Left lung (tissue), 10 donors: ENCODE results near the gene CSRP1. TPM values are rescaled to one million over a fixed set of nuclear protein-coding genes. Genes with fewer than 3 reads are reported as not detected.

Experiments
- ATAC-seq: fragments of 200-7000 bp; cut with Tn5 transposase; one replicate; pipeline ENCODE4 v1.9.1; 2020; ENCODE audit warnings: moderate library complexity
- DNase-seq, 4 donors: peaks; one replicate each; pipeline ENCODE4 v3.0.0-alpha.2; 2013 to 2020
- H3K27ac ChIP-seq, 2 donors: fragments of 200-600 bp; sonication (generic) in 1 of 2; one replicate each; pipeline versions ENCODE4 v1.5.0 to v1.8.0; 2020 to 2021
- H3K27me3 ChIP-seq, 2 donors: fragments of 200-600 bp; sonication (generic) in 1 of 2; one replicate each; pipeline versions ENCODE4 v1.5.0 to v1.8.0; 2020 to 2021
- H3K36me3 ChIP-seq, 2 donors: fragments of 200-600 bp; sonication (generic) in 1 of 2; one replicate each; pipeline versions ENCODE4 v1.5.0 to v1.8.0; 2020 to 2021
- H3K4me1 ChIP-seq, 2 donors: fragments of 200-600 bp; one replicate each; pipeline ENCODE4 v1.8.0; 2021
- H3K4me3 ChIP-seq, 2 donors: fragments of 200-600 bp; sonication (generic) in 1 of 2; one replicate each; pipeline versions ENCODE4 v1.5.0 to v1.8.0; 2020 to 2021; ENCODE audit warnings: mild to moderate bottlenecking in 1 of 2
- H3K9me3 ChIP-seq, 2 donors: fragments of 200-600 bp; sonication (generic) in 1 of 2; one replicate each; pipeline versions ENCODE4 v1.5.0 to v1.8.0; 2020 to 2021
- intact Hi-C, 2 donors: fragments of 100-400 bp; cut with DNase I; formaldehyde crosslinking; loops; one replicate each; pipeline versions ENCODE4 v1.11.2 to v1.14.2; 2022
- polyA plus RNA-seq, 6 donors: library from polyadenylated mRNA; unstranded; fragments of 120-200 nt; gene quantifications; one replicate each; pipeline ENCODE4 v1.2.1, GENCODE V29; 2013; ENCODE audit not compliant: insufficient read length in 6 of 6
- total RNA-seq, 2 donors: library from RNA; stranded (reverse); fragmentation: NEBNext Ultra II Directional; extraction: Animal tissue kit (Norgen Biotek cat#: 25700); gene quantifications; one replicate each; pipeline ENCODE4 v1.2.1, GENCODE V29; 2021
- TF ChIP-seq, protein P1 (sequence below), 2 donors: fragments of 200-600 bp; sonication (generic) in 1 of 2; IDR thresholded peaks; one replicate each; pipeline versions ENCODE4 v1.5.0 to v1.8.0; 2021; ENCODE audit warnings: antibody characterized with exemption in 2 of 2
- donor health status: DM: no; HTN: yes; CAD: no.
- donor health status: DM: no; HTN: no; CAD: no.

Gene CSRP1
- total and polyA plus RNA-seq, 8 donors = 215 to 360 (median 254) TPM

DNA sequence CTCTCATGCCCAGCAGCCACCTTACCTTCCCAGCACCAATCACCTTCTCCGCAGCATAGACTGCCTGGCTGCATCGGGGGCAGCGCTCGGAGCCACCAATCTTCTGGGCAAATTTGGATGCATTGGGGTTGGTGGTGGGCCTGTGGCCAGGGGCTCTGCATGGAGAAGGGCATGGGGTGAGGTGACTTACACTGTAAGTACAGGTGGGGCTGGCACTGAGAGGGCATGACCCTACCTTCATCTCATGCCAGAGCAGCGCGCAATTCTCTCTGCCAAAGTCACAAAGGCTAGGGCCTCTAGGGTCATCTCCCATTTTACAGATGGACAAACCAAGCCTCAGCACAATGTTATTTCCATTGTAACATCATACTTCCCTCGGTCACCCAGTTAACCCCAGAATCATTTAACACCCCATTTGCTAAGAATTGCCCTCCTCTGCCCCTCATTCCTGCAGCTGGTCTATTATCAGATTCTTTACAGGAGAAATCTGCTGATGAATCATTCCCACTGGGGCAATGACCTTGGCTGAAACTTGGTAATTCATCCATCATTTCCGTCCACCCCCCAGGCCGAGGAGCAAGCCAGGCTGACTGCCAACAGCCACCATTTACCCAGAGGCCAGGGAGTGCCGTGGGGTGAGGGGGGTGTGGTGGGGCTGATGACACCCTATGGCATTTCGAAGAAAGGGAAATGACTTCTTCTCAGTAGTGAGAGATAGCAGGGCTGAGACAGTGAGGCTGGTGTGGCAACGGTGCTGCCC is 17.9 kb downstream of the CSRP1 start:
- TF ChIP-seq, protein P1, sequence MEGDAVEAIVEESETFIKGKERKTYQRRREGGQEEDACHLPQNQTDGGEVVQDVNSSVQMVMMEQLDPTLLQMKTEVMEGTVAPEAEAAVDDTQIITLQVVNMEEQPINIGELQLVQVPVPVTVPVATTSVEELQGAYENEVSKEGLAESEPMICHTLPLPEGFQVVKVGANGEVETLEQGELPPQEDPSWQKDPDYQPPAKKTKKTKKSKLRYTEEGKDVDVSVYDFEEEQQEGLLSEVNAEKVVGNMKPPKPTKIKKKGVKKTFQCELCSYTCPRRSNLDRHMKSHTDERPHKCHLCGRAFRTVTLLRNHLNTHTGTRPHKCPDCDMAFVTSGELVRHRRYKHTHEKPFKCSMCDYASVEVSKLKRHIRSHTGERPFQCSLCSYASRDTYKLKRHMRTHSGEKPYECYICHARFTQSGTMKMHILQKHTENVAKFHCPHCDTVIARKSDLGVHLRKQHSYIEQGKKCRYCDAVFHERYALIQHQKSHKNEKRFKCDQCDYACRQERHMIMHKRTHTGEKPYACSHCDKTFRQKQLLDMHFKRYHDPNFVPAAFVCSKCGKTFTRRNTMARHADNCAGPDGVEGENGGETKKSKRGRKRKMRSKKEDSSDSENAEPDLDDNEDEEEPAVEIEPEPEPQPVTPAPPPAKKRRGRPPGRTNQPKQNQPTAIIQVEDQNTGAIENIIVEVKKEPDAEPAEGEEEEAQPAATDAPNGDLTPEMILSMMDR (IDR thresholded peaks at IDR 0.05) = no peak
- DNase-seq (peak in 2 of 4 donors; percentile 74 to 77), ATAC-seq (peak; percentile 61)
- Histone ChIP-seq H3K4me1 (peaks cover 34 to 66% of the 10 kb centered on the region in 2 donors), H3K27ac (peak overlapping the region; percentile 39 to 68), H3K36me3 (peaks cover 0 to 79% of the 10 kb centered on the region in 2 donors), H3K27me3 (no peaks in the 10 kb centered on the region), H3K9me3 (no peaks in the 10 kb centered on the region), H3K4me3 (no peak overlapping the region)
- intact Hi-C loops = no loop called here

GRCh38 chr1:201487742-201488141 is 19.2 kb downstream of the CSRP1 start:
- peaks cover 30 to 56% of the 10 kb centered on the region in 2 donors for H3K4me1 ChIP-seq
- DNase-seq = no peak
- H3K27me3 ChIP-seq = no peaks in the 10 kb centered on the region
- H3K27ac ChIP-seq = no peak overlapping the region
- TF ChIP-seq, protein P1 (IDR thresholded peaks at IDR 0.05) = no peak
- H3K4me3 ChIP-seq = no peak overlapping the region
- ATAC-seq = no peak
- H3K36me3 ChIP-seq = peaks cover 0 to 81% of the 10 kb centered on the region in 2 donors
- intact Hi-C loops = no loop called here
- no peaks in the 10 kb centered on the region for H3K9me3 ChIP-seq

GRCh38 chr1:201486187-201486586 is 20.7 kb downstream of the CSRP1 start:
- Histone ChIP-seq H3K4me1 (peaks cover 28 to 53% of the 10 kb centered on the region in 2 donors), H3K27ac (peak overlapping the region in 1 of 2 donors; percentile 28), H3K27me3 (peaks cover 0 to 8% of the 10 kb centered on the region in 2 donors), H3K4me3 (no peak overlapping the region), H3K9me3 (no peaks in the 10 kb centered on the region), H3K36me3 (peaks cover 0 to 77% of the 10 kb centered on the region in 2 donors)
- no peak for DNase-seq
- TF ChIP-seq, protein P1 (IDR thresholded peaks at IDR 0.05) = no peak
- intact Hi-C loops = no loop called here
- no peak for ATAC-seq

DNA sequence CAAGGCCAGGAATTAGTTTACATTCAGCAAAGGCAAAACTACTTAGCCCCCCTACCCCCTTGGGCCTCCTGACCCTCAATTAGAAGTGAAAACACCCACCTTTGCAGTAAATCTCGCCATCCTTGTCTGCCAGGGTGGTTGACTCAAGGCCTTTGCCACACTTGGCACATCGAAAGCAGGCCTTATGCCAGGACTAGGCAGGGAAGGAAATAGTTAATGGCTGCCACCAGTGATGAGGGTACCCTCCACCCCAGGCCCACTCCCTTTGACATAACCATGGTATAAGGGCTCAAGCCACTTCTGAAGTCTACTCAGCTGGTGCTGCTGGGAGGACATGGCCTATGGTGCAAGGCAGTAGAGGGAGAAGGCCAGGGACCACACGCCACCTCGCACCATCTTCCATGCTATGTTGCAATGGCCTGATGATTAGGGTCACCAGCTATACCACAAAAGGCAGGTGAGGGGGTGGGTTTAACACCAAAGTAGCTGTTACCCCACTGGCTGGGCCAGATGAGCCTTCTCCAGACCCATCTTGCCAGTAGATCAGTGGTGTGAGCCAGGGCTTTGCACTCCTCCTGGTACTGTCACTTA is 21.6 kb downstream of the CSRP1 start:
- no peak for DNase-seq
- TF ChIP-seq, protein P1 (IDR thresholded peaks at IDR 0.05) = no peak
- Histone ChIP-seq H3K27ac (peak overlapping the region in 1 of 2 donors; percentile 28), H3K9me3 (no peaks in the 10 kb centered on the region), H3K4me3 (no peak overlapping the region), H3K4me1 (peaks cover 24 to 53% of the 10 kb centered on the region in 2 donors), H3K27me3 (peaks cover 0 to 12% of the 10 kb centered on the region in 2 donors), H3K36me3 (peaks cover 0 to 74% of the 10 kb centered on the region in 2 donors)
- intact Hi-C loops = no loop called here
- no peak for ATAC-seq

DNA sequence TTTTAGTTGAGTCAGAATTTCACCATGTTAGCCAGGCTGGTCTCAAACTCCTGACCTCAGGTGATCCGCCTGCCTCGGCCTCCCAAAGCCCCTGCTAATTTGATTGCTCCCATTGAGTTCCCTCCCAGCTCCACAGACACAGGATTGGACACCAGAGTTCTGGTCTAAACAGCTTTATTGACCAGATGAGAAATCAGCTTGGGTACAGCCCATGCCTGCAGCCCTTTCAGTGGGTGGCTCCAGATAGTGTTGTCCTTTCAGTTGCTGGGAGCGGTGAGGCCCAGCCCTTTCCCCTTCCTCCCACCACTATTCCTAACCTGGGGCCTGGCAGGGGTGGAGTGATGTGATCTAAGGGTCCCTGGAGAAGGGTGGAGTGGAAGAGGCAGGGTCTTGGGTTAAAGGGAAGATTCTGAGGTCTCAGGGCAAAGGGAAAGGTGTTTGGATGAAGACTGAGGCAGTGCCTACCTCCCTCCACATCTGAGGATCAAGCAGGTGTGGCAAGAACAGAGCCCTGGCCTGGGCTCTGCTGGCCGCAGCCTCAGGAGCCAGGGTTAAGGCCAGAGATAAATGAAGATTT is 23.5 kb downstream of the CSRP1 start:
- TF ChIP-seq, protein P1 (IDR thresholded peaks at IDR 0.05) = no peak
- DNase-seq (no peak), ATAC-seq (no peak)
- no peaks in the 10 kb centered on the region for H3K9me3 ChIP-seq
- H3K27me3 ChIP-seq = peaks cover 0 to 12% of the 10 kb centered on the region in 2 donors
- H3K27ac ChIP-seq = no peak overlapping the region
- no peak overlapping the region for H3K4me3 ChIP-seq
- H3K36me3 ChIP-seq = peaks cover 0 to 59% of the 10 kb centered on the region in 2 donors
- intact Hi-C loops = loop anchor here in 1 of 2 donors (5.0 kb wide), 1 partner anchor 36 kb away; no protein-coding TSS in a partner anchor
- H3K4me1 ChIP-seq = peaks cover 17 to 41% of the 10 kb centered on the region in 2 donors
